Mesendoderm (in vitro differentiated cells): ENCODE results near the gene PEMT.

ENCODE experiments used
- DNase-seq: peaks from one replicate; pipeline ENCODE4 v3.0.0; 2013
- H2AK5ac ChIP-seq: 2 replicates; pipeline ENCODE4 v1.6.1; 2013; ENCODE audit warnings: low read length, inconsistent platforms
- H2BK120ac ChIP-seq: 2 replicates; pipeline ENCODE4 v1.6.1; 2013; ENCODE audit warnings: low read depth, mild to moderate bottlenecking, low read length, moderate library complexity, mixed read lengths
- H2BK15ac ChIP-seq: replicated peaks from 2 replicates; pipeline ENCODE4 v1.6.1; 2013; ENCODE audit warnings: low read depth, mild to moderate bottlenecking, moderate library complexity
- H2BK5ac ChIP-seq: 2 replicates; pipeline ENCODE4 v1.6.1; 2013; ENCODE audit warnings: low read length, inconsistent platforms
- H3K18ac ChIP-seq: 2 replicates; pipeline ENCODE4 v1.6.1; 2013; ENCODE audit warnings: mild to moderate bottlenecking, low read length, mixed read lengths
- H3K23ac ChIP-seq: one replicate; pipeline ENCODE4 v1.6.1; 2013; ENCODE audit warnings: low read length
- H3K27ac ChIP-seq: 2 replicates; pipeline ENCODE4 v1.5.1; 2013; ENCODE audit warnings: low read depth, mild to moderate bottlenecking, inconsistent platforms, low read length, moderate library complexity
- H3K27me3 ChIP-seq: 2 replicates; pipeline ENCODE4 v1.6.1; 2013; ENCODE audit warnings: low read length, control low read depth, mild to moderate bottlenecking, inconsistent platforms; ENCODE audit not compliant: insufficient read depth, poor library complexity
- H3K36me3 ChIP-seq: 2 replicates; pipeline ENCODE4 v1.6.1; 2013; ENCODE audit warnings: low read length, inconsistent platforms; ENCODE audit not compliant: control insufficient read depth, insufficient read depth
- H3K4ac ChIP-seq: one replicate; pipeline ENCODE4 v1.6.1; 2013; ENCODE audit warnings: low read depth, mild to moderate bottlenecking, low read length, moderate library complexity
- H3K4me1 ChIP-seq: 2 replicates; pipeline ENCODE4 v1.6.1; 2013; ENCODE audit warnings: low read depth, low read length, inconsistent platforms; ENCODE audit not compliant: control insufficient read depth
- H3K4me2 ChIP-seq: 2 replicates; pipeline ENCODE4 v1.6.1; 2013; ENCODE audit warnings: low read length
- H3K4me3 ChIP-seq: 2 replicates; pipeline ENCODE4 v1.5.1; 2013; ENCODE audit warnings: mild to moderate bottlenecking, low read length
- H3K56ac ChIP-seq: one replicate; pipeline ENCODE4 v1.6.1; 2013; ENCODE audit warnings: low read length
- H3K79me1 ChIP-seq: 2 replicates; pipeline ENCODE4 v1.6.1; 2013; ENCODE audit warnings: low read length, inconsistent platforms
- H3K79me2 ChIP-seq: 2 replicates; pipeline ENCODE4 v1.6.1; 2013; ENCODE audit warnings: mild to moderate bottlenecking, low read length; ENCODE audit not compliant: control insufficient read depth, insufficient read depth
- H3K9ac ChIP-seq: 2 replicates; pipeline ENCODE4 v1.6.1; 2013; ENCODE audit warnings: low read length, inconsistent platforms
- H4K5ac ChIP-seq: one replicate; pipeline ENCODE4 v1.6.1; 2013; ENCODE audit warnings: low read length
- H4K8ac ChIP-seq: one replicate; pipeline ENCODE4 v1.6.1; 2013; ENCODE audit warnings: low read depth, mild to moderate bottlenecking, control low read depth, low read length, moderate library complexity
- WGBS: extraction: QIAGEN DNeasy Blood & Tissue Kit; methylation state at CpG from one replicate; pipeline ENCODE4 v1.1.7; 2013; ENCODE audit warnings: low lambda C conversion rate, missing lambda C conversion rate; ENCODE audit not compliant: insufficient coverage; ENCODE audit errors: extremely low coverage; 5-methylcytosine and 5-hydroxymethylcytosine counted together

Gene PEMT

DNA sequence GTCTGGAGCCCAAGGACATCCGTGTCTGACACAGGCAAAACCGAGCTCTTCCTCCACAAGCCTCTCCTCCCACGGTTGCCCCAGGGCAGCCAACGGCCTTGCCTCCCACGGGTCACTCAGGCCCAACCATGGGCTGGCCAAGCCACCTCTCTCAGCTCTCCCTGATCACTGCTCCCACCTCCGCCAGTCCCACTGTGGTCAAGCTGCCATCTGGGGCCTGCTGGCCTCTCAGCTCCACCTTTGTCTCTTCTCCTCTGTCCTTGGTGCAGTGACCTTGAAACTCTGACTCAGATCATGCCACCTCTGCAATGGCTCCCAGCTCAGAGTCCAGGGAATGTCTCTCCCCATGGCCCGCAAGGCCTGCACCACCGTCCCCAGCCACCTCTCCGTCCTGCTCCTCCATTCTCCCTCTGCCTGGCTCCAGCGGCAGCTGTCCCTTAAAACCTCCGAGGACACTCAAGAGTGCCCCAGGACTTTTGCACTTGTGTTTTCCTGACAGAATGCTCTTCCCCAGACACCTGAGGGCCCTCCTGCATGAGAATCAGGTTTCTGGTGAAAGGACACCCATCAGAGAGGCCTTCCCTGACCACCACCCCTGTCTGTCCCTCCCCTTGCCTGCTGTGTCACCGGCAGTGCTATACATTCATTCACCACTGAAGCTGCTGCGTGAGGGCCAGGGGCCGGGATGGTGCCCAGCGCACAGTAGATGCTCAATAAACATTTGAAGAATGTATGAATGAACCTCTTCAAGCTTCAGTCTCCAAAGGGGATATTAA lies 19.3 kb downstream of the PEMT start:
- H4K5ac ChIP-seq: no peak overlapping the region
- no peaks in the 10 kb centered on the region for H3K36me3 ChIP-seq
- H3K18ac ChIP-seq: no peak overlapping the region
- H2BK120ac ChIP-seq: no peak overlapping the region
- no peaks in the 10 kb centered on the region for H3K79me2 ChIP-seq
- no peak overlapping the region for H2BK5ac ChIP-seq
- no peak for DNase-seq
- no peaks in the 10 kb centered on the region for H3K27me3 ChIP-seq
- H4K8ac ChIP-seq: no peak overlapping the region
- no peaks in the 10 kb centered on the region for H3K4me1 ChIP-seq
- no peak overlapping the region for H2BK15ac ChIP-seq
- no peaks in the 10 kb centered on the region for H3K79me1 ChIP-seq
- no peak overlapping the region for H2AK5ac ChIP-seq
- no peak overlapping the region for H3K4ac ChIP-seq
- no CpG with 5 or more reads among the region's 15 CpGs for WGBS
- no peak overlapping the region for H3K4me2 ChIP-seq
- H3K9ac ChIP-seq: no peak overlapping the region
- no peak overlapping the region for H3K4me3 ChIP-seq
- H3K56ac ChIP-seq: no peak overlapping the region
- H3K27ac ChIP-seq: no peak overlapping the region
- H3K23ac ChIP-seq: no peak overlapping the region

DNA sequence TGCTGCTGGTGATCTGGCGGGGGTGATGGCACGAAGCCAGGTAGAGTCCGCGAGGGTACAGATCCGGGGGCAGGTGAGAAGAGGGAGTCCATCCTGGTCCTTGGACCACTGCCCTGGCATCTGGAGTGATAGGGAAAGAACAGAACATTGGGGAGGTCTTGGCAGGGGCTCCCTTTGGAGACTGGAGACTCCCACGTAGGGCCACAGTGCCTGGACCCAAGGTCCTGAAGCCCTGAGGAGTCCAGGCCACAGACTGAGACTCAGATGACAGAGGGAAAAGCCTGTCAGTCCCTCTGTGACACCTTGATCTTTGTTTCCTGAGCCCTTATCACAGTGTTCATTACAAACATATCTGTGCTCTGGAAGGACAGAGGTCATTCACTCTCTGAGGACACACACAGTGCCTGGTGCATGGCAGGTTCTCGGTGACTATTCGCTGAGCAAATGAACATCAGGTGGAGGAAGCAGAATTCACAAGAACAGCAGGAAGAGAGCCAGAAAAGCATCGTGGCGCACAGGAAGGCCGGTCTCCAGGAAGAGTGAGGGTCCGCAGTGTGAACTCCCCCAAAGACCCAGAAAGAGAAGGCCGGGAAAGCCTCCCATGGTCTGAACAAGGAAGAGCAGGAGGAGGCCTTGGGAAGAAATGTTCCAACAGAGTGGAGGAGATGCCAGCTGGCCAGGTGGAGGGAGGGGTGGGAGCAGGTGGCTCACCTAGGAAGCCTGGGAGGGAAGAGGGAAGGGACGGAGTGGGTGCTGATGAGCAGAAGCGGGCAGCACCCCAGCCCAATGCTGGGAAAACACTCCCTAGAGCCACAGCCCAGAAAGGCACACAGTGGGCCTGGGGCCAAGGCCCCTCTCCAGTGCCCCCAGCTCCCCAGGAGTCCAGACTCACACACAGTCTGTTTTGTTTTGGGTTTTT lies 20.5 kb downstream of the PEMT start:
- Histone ChIP-seq H4K8ac (no peak overlapping the region), H3K4ac (no peak overlapping the region), H2BK5ac (no peak overlapping the region), H3K27ac (no peak overlapping the region), H3K36me3 (no peaks in the 10 kb centered on the region), H3K27me3 (no peaks in the 10 kb centered on the region), H3K9ac (no peak overlapping the region), H3K4me1 (no peaks in the 10 kb centered on the region), H3K56ac (no peak overlapping the region), H4K5ac (no peak overlapping the region), H2BK120ac (no peak overlapping the region), H3K18ac (no peak overlapping the region), H3K79me2 (no peaks in the 10 kb centered on the region), H3K79me1 (no peaks in the 10 kb centered on the region), H3K23ac (no peak overlapping the region), H2AK5ac (no peak overlapping the region), H3K4me3 (no peak overlapping the region), H2BK15ac (no peak overlapping the region), H3K4me2 (no peak overlapping the region)
- DNase-seq: no peak
- WGBS: no CpG with 5 or more reads among the region's 15 CpGs

DNA sequence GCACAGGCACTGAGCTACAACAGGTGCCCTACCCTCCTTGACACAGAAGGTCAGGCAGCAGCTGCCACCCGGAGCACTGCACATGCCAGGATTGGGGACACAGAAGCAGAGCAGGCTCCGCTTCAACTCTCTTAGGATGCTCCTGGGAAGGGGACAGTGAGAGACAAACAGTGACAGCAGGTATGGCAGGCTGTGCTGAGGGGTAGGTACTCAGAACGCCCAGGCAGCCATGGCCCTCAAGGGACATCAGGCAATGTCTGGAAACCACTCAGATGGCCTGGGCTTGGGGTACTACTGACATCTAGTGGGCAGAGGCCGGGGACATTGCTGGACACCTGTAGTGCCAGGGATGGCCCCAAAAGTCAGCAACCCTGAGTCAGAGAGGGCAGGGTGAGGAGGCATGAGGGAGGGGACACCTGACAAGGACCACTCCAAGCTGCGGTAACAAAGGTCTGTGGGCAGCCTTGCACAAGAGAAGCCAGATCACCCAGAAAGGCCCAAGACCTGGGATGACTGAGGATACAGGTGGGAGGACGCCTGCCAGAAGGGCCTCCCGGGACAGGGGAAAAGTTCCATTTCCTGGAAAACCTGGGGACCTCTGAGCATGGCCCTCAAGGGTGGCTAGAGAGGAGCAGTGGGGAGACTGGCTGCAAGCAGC lies 21.2 kb downstream of the PEMT start:
- H2BK5ac ChIP-seq: no peak overlapping the region
- H2BK15ac ChIP-seq: no peak overlapping the region
- no peak overlapping the region for H3K18ac ChIP-seq
- no peak overlapping the region for H2AK5ac ChIP-seq
- no peak overlapping the region for H4K5ac ChIP-seq
- H3K27ac ChIP-seq: no peak overlapping the region
- no peak overlapping the region for H3K9ac ChIP-seq
- H3K23ac ChIP-seq: no peak overlapping the region
- no peaks in the 10 kb centered on the region for H3K79me1 ChIP-seq
- H3K56ac ChIP-seq: no peak overlapping the region
- no peak overlapping the region for H3K4me3 ChIP-seq
- no peaks in the 10 kb centered on the region for H3K4me1 ChIP-seq
- H4K8ac ChIP-seq: no peak overlapping the region
- no CpG with 5 or more reads among the region's 7 CpGs for WGBS
- H3K27me3 ChIP-seq: no peaks in the 10 kb centered on the region
- H2BK120ac ChIP-seq: no peak overlapping the region
- no peak overlapping the region for H3K4me2 ChIP-seq
- H3K36me3 ChIP-seq: no peaks in the 10 kb centered on the region
- no peaks in the 10 kb centered on the region for H3K79me2 ChIP-seq
- peak; percentile 42 for DNase-seq
- H3K4ac ChIP-seq: no peak overlapping the region

DNA sequence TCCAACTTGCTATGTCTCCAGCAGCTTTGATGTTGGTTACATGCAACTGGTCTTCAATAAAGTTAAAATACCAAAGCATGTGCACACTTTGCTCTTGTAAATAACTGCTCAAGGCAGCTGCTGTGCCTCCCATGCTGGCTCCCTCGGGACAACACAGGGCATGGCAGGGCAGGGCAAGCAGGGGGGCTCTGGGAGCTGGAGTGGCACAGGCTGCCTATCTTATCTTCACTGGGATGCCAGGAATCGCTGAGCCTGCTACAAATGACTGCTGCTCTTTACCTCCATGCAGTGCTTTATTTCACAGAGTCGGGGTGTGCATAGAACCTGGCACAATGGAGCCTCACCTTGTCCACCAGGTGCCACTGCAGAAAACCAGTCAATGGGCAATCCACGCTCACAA lies 21.8 kb downstream of the PEMT start:
- Histone ChIP-seq H3K4me3 (no peak overlapping the region), H3K56ac (no peak overlapping the region), H2BK5ac (no peak overlapping the region), H3K4ac (no peak overlapping the region), H3K18ac (no peak overlapping the region), H3K79me2 (no peaks in the 10 kb centered on the region), H4K5ac (no peak overlapping the region), H3K4me1 (peaks cover 1% of the 10 kb centered on the region), H3K9ac (no peak overlapping the region), H3K23ac (no peak overlapping the region), H2BK120ac (no peak overlapping the region), H4K8ac (no peak overlapping the region), H3K79me1 (no peaks in the 10 kb centered on the region), H3K36me3 (no peaks in the 10 kb centered on the region), H3K27ac (no peak overlapping the region), H2AK5ac (no peak overlapping the region), H3K4me2 (no peak overlapping the region), H2BK15ac (no peak overlapping the region), H3K27me3 (no peaks in the 10 kb centered on the region)
- no peak for DNase-seq
- no CpG with 5 or more reads among the region's 4 CpGs for WGBS

DNA sequence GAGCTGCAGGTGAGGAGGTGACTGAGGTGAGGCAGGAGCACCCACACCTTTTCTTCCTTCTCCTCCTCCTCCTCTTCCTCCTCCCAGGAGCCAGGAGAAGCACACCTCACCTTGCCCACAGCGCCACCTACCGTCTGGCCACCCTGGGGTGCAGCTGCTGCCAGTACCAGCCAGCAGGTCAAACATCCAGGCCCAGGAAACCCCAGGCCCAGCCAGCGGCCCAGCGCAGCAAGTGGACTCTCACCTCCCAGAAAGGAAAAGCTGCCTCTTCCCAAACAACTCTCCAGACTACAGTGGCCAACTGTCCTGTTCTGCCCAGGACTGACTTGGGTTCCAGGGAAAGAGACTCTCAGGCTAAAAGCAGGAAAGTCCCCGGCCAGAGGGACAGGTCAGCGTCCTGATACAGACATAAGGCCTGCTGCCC lies 22.7 kb downstream of the PEMT start:
- H3K23ac ChIP-seq: no peak overlapping the region
- no peak overlapping the region for H2BK5ac ChIP-seq
- H3K56ac ChIP-seq: no peak overlapping the region
- no peak overlapping the region for H4K8ac ChIP-seq
- H3K79me1 ChIP-seq: no peaks in the 10 kb centered on the region
- no CpG with 5 or more reads among the region's 6 CpGs for WGBS
- no peak overlapping the region for H3K18ac ChIP-seq
- peaks cover 1% of the 10 kb centered on the region for H3K4me1 ChIP-seq
- H3K4me2 ChIP-seq: no peak overlapping the region
- H4K5ac ChIP-seq: no peak overlapping the region
- no peak overlapping the region for H3K27ac ChIP-seq
- no peaks in the 10 kb centered on the region for H3K79me2 ChIP-seq
- DNase-seq: peak; percentile 63
- H3K4ac ChIP-seq: no peak overlapping the region
- no peak overlapping the region for H2AK5ac ChIP-seq
- H3K27me3 ChIP-seq: no peaks in the 10 kb centered on the region
- H3K4me3 ChIP-seq: no peak overlapping the region
- no peaks in the 10 kb centered on the region for H3K36me3 ChIP-seq
- no peak overlapping the region for H2BK120ac ChIP-seq
- no peak overlapping the region for H3K9ac ChIP-seq
- H2BK15ac ChIP-seq: no peak overlapping the region
